Left hindlimb (tissue), 1 donor: Measurements from ENCODE around the gene LLCFC1.

Experiments used
- DNase-seq: peaks from one replicate; pipeline ENCODE4 v3.0.0-alpha.2; 2018

The LLCFC1 gene

GRCh38 chr7:142939226-142939910 is at the start of gene LLCFC1:
LLCFC1 (plus strand) TSS chr7:142939484; CDS start chr7:142939622, 138 bp downstream.
- no peak for DNase-seq

- DNase-seq = no peak
Observed at GRCh38 chr7:142889816-142890215, 49.5 kb upstream of the LLCFC1 start.

- DNase-seq = no peak
Observed at GRCh38 chr7:142890874-142891485, 48.3 kb upstream of the LLCFC1 start.

GRCh38 chr7:142891490-142892082 is 47.7 kb upstream of the LLCFC1 start:
- DNase-seq = no peak

- DNase-seq = no peak
Observed at GRCh38 chr7:142892951-142893350, 46.3 kb upstream of the LLCFC1 start.

- DNase-seq = no peak
Observed at GRCh38 chr7:142894112-142894984, 44.9 kb upstream of the LLCFC1 start.

- DNase-seq = no peak
Observed at GRCh38 chr7:142894985-142895593, 44.2 kb upstream of the LLCFC1 start.

- no peak for DNase-seq
Observed at GRCh38 chr7:142896151-142896550, 43.1 kb upstream of the LLCFC1 start.

- no peak for DNase-seq
Observed at GRCh38 chr7:142896741-142897379, 42.4 kb upstream of the LLCFC1 start.

- no peak for DNase-seq
Observed at GRCh38 chr7:142897691-142898090, 41.6 kb upstream of the LLCFC1 start.

GRCh38 chr7:142898377-142899170 is 40.7 kb upstream of the LLCFC1 start:
- no peak for DNase-seq

- no peak for DNase-seq
Observed at GRCh38 chr7:142899661-142900060, 39.6 kb upstream of the LLCFC1 start.

- DNase-seq = no peak
Observed at GRCh38 chr7:142901426-142902259, 37.6 kb upstream of the LLCFC1 start.

- DNase-seq = no peak
Observed at GRCh38 chr7:142904128-142904527, 35.2 kb upstream of the LLCFC1 start.

- DNase-seq = no peak
Observed at GRCh38 chr7:142905759-142906158, 33.5 kb upstream of the LLCFC1 start.

- no peak for DNase-seq
Observed at GRCh38 chr7:142906643-142907042, 32.6 kb upstream of the LLCFC1 start.

- no peak for DNase-seq
Observed at GRCh38 chr7:142908290-142908689, 31.0 kb upstream of the LLCFC1 start.

- no peak for DNase-seq
Observed at GRCh38 chr7:142908921-142909890, 30.1 kb upstream of the LLCFC1 start.

GRCh38 chr7:142910031-142910433 is 29.3 kb upstream of the LLCFC1 start:
- no peak for DNase-seq
